SU-DHL-6 (cell line): ENCODE data around the gene SLC24A5.

Source experiments
- CTCF ChIP-seq: fragments of 200-600 bp; sonication (generic); IDR thresholded peaks from one replicate; pipeline ENCODE4 v1.5.1; 2017; ENCODE audit warnings: antibody characterized with exemption, mild to moderate bottlenecking, low read length, moderate library complexity; ENCODE audit not compliant: insufficient read depth, poor library complexity, severe bottlenecking
- EZH2phosphoT487 ChIP-seq: fragments of 200-600 bp; sonication (generic), shearing (Covaris generic); conservative IDR thresholded peaks from 2 replicates; pipeline ENCODE4 v1.6.1; 2018; ENCODE audit warnings: mild to moderate bottlenecking, antibody characterized with exemption, low read length, moderate library complexity, mixed read lengths

GRCh38 chr15:48178648-48178931 is 57.8 kb downstream of the SLC24A5 start:
- TF ChIP-seq CTCF (no peak), EZH2phosphoT487 (no peak)
